Lung (tissue), 16 donors: Measurements from ENCODE around the gene MEX3C. TPM values are rescaled to one million over a fixed set of nuclear protein-coding genes. Genes with fewer than 3 reads are reported as not detected.

Experiments used
- ATAC-seq: fragments of 200-7000 bp; cut with Tn5 transposase; one replicate; pipeline ENCODE4 v1.9.1; 2020; ENCODE audit warnings: moderate number of reproducible peaks; ENCODE audit not compliant: insufficient read depth, low FRiP score
- DNase-seq, 3 donors: peaks; one replicate each; pipeline ENCODE4 v3.0.0-alpha.2; 2013 to 2017
- H3K27ac ChIP-seq, 2 donors: one replicate each; pipeline ENCODE4 v1.5.1; 2013; ENCODE audit warnings: mild to moderate bottlenecking in 2 of 2, moderate library complexity in 2 of 2, control low read depth in 1 of 2, inconsistent platforms in 1 of 2, low read depth in 1 of 2, low read length in 1 of 2
- H3K27me3 ChIP-seq, 3 donors: one replicate each; pipeline ENCODE4 v1.5.1; 2013; ENCODE audit warnings: low read length in 2 of 3; ENCODE audit not compliant: control insufficient read depth in 3 of 3, insufficient read depth in 3 of 3
- H3K36me3 ChIP-seq, 4 donors: one replicate each; pipeline ENCODE4 v1.5.1; 2013; ENCODE audit warnings: low read length in 4 of 4, mild to moderate bottlenecking in 1 of 4, moderate library complexity in 1 of 4; ENCODE audit not compliant: control insufficient read depth in 4 of 4, insufficient read depth in 4 of 4
- H3K4me1 ChIP-seq, 5 donors: one replicate each; pipeline ENCODE4 v1.5.1; 2013; ENCODE audit warnings: low read length in 5 of 5, mild to moderate bottlenecking in 2 of 5, moderate library complexity in 1 of 5; ENCODE audit not compliant: control insufficient read depth in 5 of 5, insufficient read depth in 5 of 5
- H3K4me3 ChIP-seq: one replicate; pipeline ENCODE4 v1.5.1; 2013; ENCODE audit warnings: mild to moderate bottlenecking, control low read depth, moderate library complexity
- H3K9ac ChIP-seq, 2 donors: one replicate each; pipeline ENCODE4 v1.5.1; 2013; ENCODE audit warnings: low read length in 2 of 2, control low read depth in 1 of 2; ENCODE audit not compliant: insufficient read depth in 1 of 2
- H3K9me3 ChIP-seq, 4 donors: one replicate each; pipeline ENCODE4 v1.5.1; 2013; ENCODE audit warnings: low read length in 3 of 4, mild to moderate bottlenecking in 1 of 4, moderate library complexity in 1 of 4; ENCODE audit not compliant: control insufficient read depth in 4 of 4, insufficient read depth in 3 of 4
- WGBS, 2 donors: extraction: QIAGEN DNeasy Blood & Tissue Kit; methylation state at CpG; one replicate each; pipeline ENCODE4 v1.1.7; 2013; 5-methylcytosine and 5-hydroxymethylcytosine counted together
- long read RNA-seq, 5 donors: transcript quantifications; one replicate each; lab custom pipeline, GENCODE V29; 2026
- polyA plus RNA-seq, 2 donors: library from polyadenylated mRNA; stranded (reverse); fragments of 200-250 nt; gene quantifications; one replicate each; pipeline ENCODE4 v1.2.1, GENCODE V29; 2013
- total RNA-seq, 2 donors: library from RNA; depleted of rRNA in 1 of 2; stranded (reverse); fragments of >200 nt in 1 of 2; gene quantifications; one replicate each; pipeline ENCODE4 v1.2.1, GENCODE V29; 2014 to 2021
- TF ChIP-seq, protein P1 (sequence below): IDR thresholded peaks from 2 replicates; pipeline ENCODE4 v1.5.1; 2012; ENCODE audit warnings: mild to moderate bottlenecking; ENCODE audit errors: control extremely low read depth, extremely low read depth
- donor health status: control.
- donor health status: control.
- donor health status: Bipolar disorder and iron deficiency.
- donor health status: healthy.
- donor health status: DM: yes; HTN: yes; CAD: no.

MEX3C gene
- 10 to 100 TPM; 20.0 to 54.2 TPM for total RNA-seq
- 10 to 100 TPM in 1 of 2 donors, 1 to 10 TPM in 1; 7.6 to 11.6 TPM for polyA plus RNA-seq
- long read RNA-seq, donor 1, transcript MEX3C-201 (2 exons, 3,781 nt): major isoform, 16 of 18 reads
- long read RNA-seq, donor 1, partial matches to known transcripts: 0 of 18 reads
- long read RNA-seq, donor 1, other reads (novel, unspliced or antisense): 0 of 18 reads
- long read RNA-seq, donor 2, transcript MEX3C-201 (2 exons, 3,781 nt): major isoform, 7 of 7 reads
- long read RNA-seq, donor 2, partial matches to known transcripts: 0 of 7 reads
- long read RNA-seq, donor 2, other reads (novel, unspliced or antisense): 0 of 7 reads
- long read RNA-seq, donor 3, transcript MEX3C-201 (2 exons, 3,781 nt): major isoform, 6 of 8 reads
- long read RNA-seq, donor 3, partial matches to known transcripts: 0 of 8 reads
- long read RNA-seq, donor 3, other reads (novel, unspliced or antisense): 0 of 8 reads
- long read RNA-seq, donor 4, transcript MEX3C-201 (2 exons, 3,781 nt): major isoform, 13 of 13 reads
- long read RNA-seq, donor 4, partial matches to known transcripts: 0 of 13 reads
- long read RNA-seq, donor 4, other reads (novel, unspliced or antisense): 0 of 13 reads
- long read RNA-seq, donor 5, transcript MEX3C-201 (2 exons, 3,781 nt): major isoform, 9 of 11 reads
- long read RNA-seq, donor 5, partial matches to known transcripts: 0 of 11 reads
- long read RNA-seq, donor 5, other reads (novel, unspliced or antisense): 0 of 11 reads

DNA sequence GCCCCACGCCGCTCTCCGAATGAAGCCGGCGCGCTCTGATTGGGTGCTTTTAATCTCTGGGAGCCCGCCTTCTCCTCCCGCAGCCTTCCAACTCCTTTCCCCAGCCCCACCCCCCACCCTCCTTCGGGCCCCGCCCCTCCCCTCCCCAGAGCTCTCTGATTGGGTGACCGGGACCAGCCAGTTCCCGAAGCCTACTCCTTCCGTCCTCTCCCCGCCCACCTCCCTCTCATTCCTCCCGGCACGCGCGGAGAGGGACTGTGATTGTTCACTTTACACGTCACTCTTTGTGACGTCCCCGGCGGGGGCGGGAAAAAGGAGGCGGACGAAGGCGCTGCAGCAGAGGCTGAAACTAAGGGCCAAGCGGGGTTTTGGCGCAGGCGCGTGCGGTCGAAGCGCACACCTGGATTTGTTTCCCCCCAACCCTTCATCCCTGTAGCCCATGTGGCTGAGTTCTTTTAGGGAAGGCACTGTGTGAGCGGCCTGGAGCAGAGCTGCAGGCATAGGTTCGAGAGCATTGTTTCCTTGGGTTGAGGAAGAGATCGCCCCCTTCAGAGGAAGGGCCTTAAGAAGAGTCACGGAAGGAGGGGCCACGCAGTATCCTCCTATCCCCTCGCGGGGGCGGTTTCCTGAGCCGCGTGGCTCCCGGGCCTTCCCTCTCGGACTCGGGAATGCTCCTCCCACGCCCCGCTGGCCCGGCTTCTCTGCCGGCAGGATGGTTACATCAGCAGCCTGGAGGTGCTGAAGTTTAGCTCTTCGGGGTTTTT, at the start of gene MEX3C:
MEX3C (minus strand) TSS at position 21 of the 764 bp plus-strand sequence. CDS start 361 bp downstream, outside the sequence.
- 0 to 1% methylated on average over 49 to 50 of the region's 51 CpGs for WGBS, 2 donors
- peak; percentile 91 for ATAC-seq

DNA sequence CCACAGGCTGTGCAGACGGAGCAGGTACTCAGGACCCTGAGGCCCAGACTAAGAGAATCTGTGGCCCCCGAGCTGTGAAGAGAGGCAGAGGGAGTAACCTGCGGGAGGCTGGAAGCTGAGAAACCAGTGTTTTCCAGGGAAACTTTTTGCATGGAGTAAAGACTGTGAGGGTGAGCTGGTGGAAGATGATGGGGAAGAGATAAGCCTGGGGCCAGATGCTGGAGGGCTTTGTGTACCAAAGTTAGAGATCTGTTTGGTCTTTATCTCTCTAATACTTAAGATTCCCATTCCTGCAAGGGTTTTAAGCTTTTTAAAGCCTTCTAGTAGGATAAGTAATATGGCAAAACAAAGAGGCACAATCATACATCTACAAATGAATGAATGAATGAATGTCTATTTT, 43.7 kb upstream of the MEX3C start:
- Histone ChIP-seq H3K9me3 (no peaks in the 10 kb centered on the region), H3K9ac (no peak overlapping the region), H3K4me3 (no peak overlapping the region), H3K36me3 (no peaks in the 10 kb centered on the region), H3K27ac (no peak overlapping the region), H3K4me1 (no peaks in the 10 kb centered on the region), H3K27me3 (peaks cover 0 to 6% (median 0%) of the 10 kb centered on the region in 3 donors)
- ATAC-seq (peak; percentile 41), DNase-seq (no peak)
- WGBS, 2 donors: 83 to 86% methylated on average over 3 of the region's 3 CpGs
- TF ChIP-seq, protein P1, sequence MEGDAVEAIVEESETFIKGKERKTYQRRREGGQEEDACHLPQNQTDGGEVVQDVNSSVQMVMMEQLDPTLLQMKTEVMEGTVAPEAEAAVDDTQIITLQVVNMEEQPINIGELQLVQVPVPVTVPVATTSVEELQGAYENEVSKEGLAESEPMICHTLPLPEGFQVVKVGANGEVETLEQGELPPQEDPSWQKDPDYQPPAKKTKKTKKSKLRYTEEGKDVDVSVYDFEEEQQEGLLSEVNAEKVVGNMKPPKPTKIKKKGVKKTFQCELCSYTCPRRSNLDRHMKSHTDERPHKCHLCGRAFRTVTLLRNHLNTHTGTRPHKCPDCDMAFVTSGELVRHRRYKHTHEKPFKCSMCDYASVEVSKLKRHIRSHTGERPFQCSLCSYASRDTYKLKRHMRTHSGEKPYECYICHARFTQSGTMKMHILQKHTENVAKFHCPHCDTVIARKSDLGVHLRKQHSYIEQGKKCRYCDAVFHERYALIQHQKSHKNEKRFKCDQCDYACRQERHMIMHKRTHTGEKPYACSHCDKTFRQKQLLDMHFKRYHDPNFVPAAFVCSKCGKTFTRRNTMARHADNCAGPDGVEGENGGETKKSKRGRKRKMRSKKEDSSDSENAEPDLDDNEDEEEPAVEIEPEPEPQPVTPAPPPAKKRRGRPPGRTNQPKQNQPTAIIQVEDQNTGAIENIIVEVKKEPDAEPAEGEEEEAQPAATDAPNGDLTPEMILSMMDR: no peak

More for the DNA sequence above, at the start of gene MEX3C:
- peak within 1 kb of the TSS; percentile 94 to 98 for H3K9ac ChIP-seq
- TF ChIP-seq, protein P1: no peak
- peak within 1 kb of the TSS; percentile 96 for H3K4me3 ChIP-seq
- no peaks in the 10 kb centered on the region for H3K27me3 ChIP-seq
- H3K9me3 ChIP-seq: no peaks in the 10 kb centered on the region
- DNase-seq: peak; percentile 99 to 100 (median 99)
- peak within 1 kb of the TSS; percentile 95 to 100 for H3K27ac ChIP-seq
- H3K36me3 ChIP-seq: peaks cover 0 to 9% (median 0%) of the 10 kb centered on the region in 4 donors
- peaks cover 2 to 26% (median 7%) of the 10 kb centered on the region in 5 donors for H3K4me1 ChIP-seq

DNA sequence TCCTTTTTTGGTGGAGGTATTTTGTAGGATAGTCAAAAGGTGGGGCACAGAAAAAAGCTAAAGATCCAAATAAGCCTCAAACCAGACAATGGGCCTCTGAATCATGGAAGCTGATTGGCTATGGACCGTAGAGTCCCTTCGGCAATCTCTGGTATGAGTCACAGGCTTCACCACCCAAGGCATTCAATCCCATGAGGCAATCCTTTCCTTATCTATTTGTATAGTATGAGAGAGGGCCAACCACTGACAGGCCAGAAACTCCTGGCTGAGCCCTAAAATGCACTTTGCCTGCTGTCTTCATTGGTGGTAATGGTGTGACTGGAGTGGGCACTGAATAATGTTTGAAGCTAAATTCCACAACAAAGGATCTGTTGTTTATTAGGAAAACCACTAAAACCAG, 38.7 kb upstream of the MEX3C start:
- no peak for DNase-seq
- no peaks in the 10 kb centered on the region for H3K4me1 ChIP-seq
- WGBS, 2 donors: 57 to 97% methylated on average over 2 of the region's 2 CpGs
- H3K9ac ChIP-seq: no peak overlapping the region
- peak; percentile 31 for ATAC-seq
- H3K36me3 ChIP-seq: no peaks in the 10 kb centered on the region
- TF ChIP-seq, protein P1: no peak
- H3K27me3 ChIP-seq: peaks cover 0 to 19% (median 10%) of the 10 kb centered on the region in 3 donors
- H3K9me3 ChIP-seq: no peaks in the 10 kb centered on the region
- H3K27ac ChIP-seq: no peak overlapping the region
- no peak overlapping the region for H3K4me3 ChIP-seq
